Endothelial cell of umbilical vein (primary cell): Measurements from ENCODE around the gene RCOR1. TPM values are rescaled to one million over a fixed set of nuclear protein-coding genes. Genes with fewer than 3 reads are reported as not detected.

Source experiments
- BruUV-seq: library from RNA; stranded (reverse); fragments of 400-500 nt; replicated peaks from 2 replicates; lab custom pipeline; 2021; lab: Mats Ljungman, UMichigan
- CTCF ChIA-PET: fragments of 300-600, 350-600 bp; sonication (Branson Sonifier 250); formaldehyde crosslinking; loops from one replicate; lab custom pipeline; 2021; ENCODE audit warnings: antibody characterized with exemption, inconsistent platforms; lab: Charles Lee
- POLR2A ChIA-PET: fragments of 300-600, 350-600 bp; sonication (Branson Sonifier 250); formaldehyde crosslinking; loops from one replicate; lab custom pipeline; 2021; ENCODE audit warnings: antibody characterized with exemption, inconsistent platforms; lab: Charles Lee
- DNase-seq: peaks from one replicate; pipeline ENCODE4 v3.0.0-alpha.2; 2011; ENCODE audit warnings: low read depth, low spot score
- FAIRE-seq: peaks from 2 replicates; lab custom pipeline; 2011; peaks lifted over from hg19 to GRCh38; lab: Jason Lieb, UNC
- H2AFZ ChIP-seq: 2 replicates; pipeline ENCODE4 v1.6.0; 2012; ENCODE audit warnings: low read depth, low read length, control low read depth, inconsistent platforms
- H3K27ac ChIP-seq: 2 replicates; pipeline ENCODE4 v1.5.1; 2011; ENCODE audit warnings: low read depth, mild to moderate bottlenecking, control low read depth, low read length, moderate library complexity; ENCODE audit not compliant: insufficient read depth
- H3K27me3 ChIP-seq, 2 experiments: 2 replicates each; pipeline versions ENCODE4 v1.6.0 to v1.6.1; 2011; ENCODE audit warnings: low read length in 2 of 2, mixed read lengths in 1 of 2; ENCODE audit not compliant: control insufficient read depth in 2 of 2, insufficient read depth in 2 of 2
- H3K36me3 ChIP-seq, 2 experiments: 2 replicates in 1 of 2; 3 replicates in 1 of 2; pipeline ENCODE4 v1.5.1; 2011; ENCODE audit warnings: low read length in 2 of 2, mild to moderate bottlenecking in 1 of 2, moderate library complexity in 1 of 2; ENCODE audit not compliant: control insufficient read depth in 2 of 2, insufficient read depth in 2 of 2; ENCODE audit errors: extremely low read depth in 1 of 2
- H3K4me1 ChIP-seq: 3 replicates; pipeline ENCODE4 v1.5.1; 2011; ENCODE audit warnings: mild to moderate bottlenecking, low read length; ENCODE audit not compliant: control insufficient read depth, insufficient read depth; ENCODE audit errors: extremely low read depth
- H3K4me2 ChIP-seq: 2 replicates; pipeline ENCODE4 v1.6.1; 2011; ENCODE audit warnings: low read length, control low read depth, mixed read lengths; ENCODE audit not compliant: insufficient read depth
- H3K4me3 ChIP-seq, 3 experiments: fragments of 200-600 bp in 1 of 3; sonication (generic), shearing (Covaris generic) in 1 of 3; replicated peaks in 1 of 3; 2 replicates each; pipeline ENCODE4 v1.5.1; 2011 to 2016; ENCODE audit warnings: control low read depth in 3 of 3, low read length in 3 of 3, mild to moderate bottlenecking in 2 of 3, inconsistent platforms in 1 of 3, low read depth in 1 of 3, moderate library complexity in 1 of 3; ENCODE audit not compliant: insufficient read depth in 1 of 3
- H3K79me2 ChIP-seq: 2 replicates; pipeline ENCODE4 v1.6.0; 2012; ENCODE audit warnings: low read length, inconsistent platforms; ENCODE audit not compliant: control insufficient read depth, insufficient read depth
- H3K9ac ChIP-seq: replicated peaks from 2 replicates; pipeline ENCODE3; 2011; ENCODE audit warnings: low read length, control low read depth; ENCODE audit not compliant: insufficient read depth; ENCODE audit errors: extremely low read depth
- H3K9me1 ChIP-seq: replicated peaks from 3 replicates; pipeline ENCODE4 v1.6.0; 2011; ENCODE audit warnings: mild to moderate bottlenecking, low read length; ENCODE audit not compliant: control insufficient read depth, insufficient read depth; ENCODE audit errors: extremely low read depth
- H3K9me3 ChIP-seq: replicated peaks from 2 replicates; pipeline ENCODE4 v1.5.1; 2012; ENCODE audit warnings: low read length, inconsistent platforms; ENCODE audit not compliant: control insufficient read depth, insufficient read depth
- H4K20me1 ChIP-seq: replicated peaks from 2 replicates; pipeline ENCODE3; 2011; ENCODE audit warnings: mild to moderate bottlenecking, low read length; ENCODE audit not compliant: control insufficient read depth, insufficient read depth; ENCODE audit errors: extremely low read depth
- EZH2 ChIP-seq: IDR thresholded peaks from 2 replicates; pipeline ENCODE4 v1.6.1; 2012; ENCODE audit warnings: borderline replicate concordance, low read depth, mild to moderate bottlenecking, moderate library complexity, low read length, inconsistent platforms; ENCODE audit not compliant: severe bottlenecking
- FOS ChIP-seq: IDR thresholded peaks from 2 replicates; pipeline ENCODE4 v1.6.1; 2011; ENCODE audit warnings: mild to moderate bottlenecking, low read length, moderate library complexity, borderline replicate concordance; ENCODE audit not compliant: insufficient read depth
- GATA2 ChIP-seq: IDR thresholded peaks from 2 replicates; pipeline ENCODE4 v1.7.0; 2011; ENCODE audit warnings: low read depth, mild to moderate bottlenecking, moderate library complexity, mixed read lengths, low read length; ENCODE audit not compliant: insufficient read length, insufficient read depth
- JUN ChIP-seq: IDR thresholded peaks from 2 replicates; pipeline ENCODE4 v1.6.1; 2011; ENCODE audit warnings: borderline replicate concordance, low read depth; ENCODE audit not compliant: insufficient read length, insufficient read depth
- MYC ChIP-seq: IDR thresholded peaks from one replicate; pipeline ENCODE4 v1.6.1; 2011; ENCODE audit warnings: mild to moderate bottlenecking, low read depth, low read length
- POLR2A ChIP-seq: IDR thresholded peaks from 2 replicates; pipeline ENCODE4 v1.6.1; 2012; ENCODE audit warnings: low read depth, mild to moderate bottlenecking, control low read depth, low read length
- POLR2AphosphoS5 ChIP-seq: IDR thresholded peaks from 2 replicates; pipeline ENCODE4 v1.6.1; 2012; ENCODE audit warnings: low read depth, mild to moderate bottlenecking, control low read depth, low read length, moderate library complexity; ENCODE audit not compliant: insufficient read depth
- dilution Hi-C: fragments of 300-500 bp; cut with MboI; formaldehyde crosslinking; loops from one replicate; pipeline ENCODE4 v1.15.0; 2019; ENCODE audit warnings: low sequenced_read_pairs; ENCODE audit not compliant: extremely low pct_ligation_motif_present
- intact Hi-C: fragments of 100-400 bp; cut with micrococcal nuclease; formaldehyde crosslinking; loops from one replicate; pipeline ENCODE4 v1.10.0; 2022
- polyA plus RNA-seq, 4 experiments: library from polyadenylated mRNA; depleted of rRNA in 3 of 4; stranded (reverse) in 3 of 4; unstranded in 1 of 4; fragments of >200 nt; gene quantifications; 2 replicates each; pipeline versions ENCODE4 v1.2.1 to v1.2.3, GENCODE V29; 2011 to 2012; ENCODE audit warnings: missing spikeins in 1 of 4
- total RNA-seq: library from RNA; stranded (reverse); gene quantifications from 2 replicates; pipeline ENCODE4 v1.2.3, GENCODE V29; 2021
- TF ChIP-seq, protein P1 (sequence below), 2 donors: IDR thresholded peaks; 1 replicate in 1 of 2; 2 replicates in 1 of 2; pipeline ENCODE4 v1.5.1; 2011; ENCODE audit warnings: low read length in 2 of 2, mild to moderate bottlenecking in 2 of 2, moderate library complexity in 2 of 2, control low read depth in 1 of 2, inconsistent platforms in 1 of 2, low read depth in 1 of 2; ENCODE audit not compliant: insufficient read depth in 1 of 2; ENCODE audit errors: extremely low read depth in 1 of 2
- TF ChIP-seq, protein P2 (sequence below): IDR thresholded peaks from 2 replicates; pipeline ENCODE4 v1.6.1; 2011; ENCODE audit not compliant: insufficient read depth, insufficient read length

The RCOR1 gene
- total and polyA plus RNA-seq, 2 donors (not counting 3 experiments of a cell fraction or from before 2014, with no cell fraction given): 15.6 to 32.2 TPM

DNA sequence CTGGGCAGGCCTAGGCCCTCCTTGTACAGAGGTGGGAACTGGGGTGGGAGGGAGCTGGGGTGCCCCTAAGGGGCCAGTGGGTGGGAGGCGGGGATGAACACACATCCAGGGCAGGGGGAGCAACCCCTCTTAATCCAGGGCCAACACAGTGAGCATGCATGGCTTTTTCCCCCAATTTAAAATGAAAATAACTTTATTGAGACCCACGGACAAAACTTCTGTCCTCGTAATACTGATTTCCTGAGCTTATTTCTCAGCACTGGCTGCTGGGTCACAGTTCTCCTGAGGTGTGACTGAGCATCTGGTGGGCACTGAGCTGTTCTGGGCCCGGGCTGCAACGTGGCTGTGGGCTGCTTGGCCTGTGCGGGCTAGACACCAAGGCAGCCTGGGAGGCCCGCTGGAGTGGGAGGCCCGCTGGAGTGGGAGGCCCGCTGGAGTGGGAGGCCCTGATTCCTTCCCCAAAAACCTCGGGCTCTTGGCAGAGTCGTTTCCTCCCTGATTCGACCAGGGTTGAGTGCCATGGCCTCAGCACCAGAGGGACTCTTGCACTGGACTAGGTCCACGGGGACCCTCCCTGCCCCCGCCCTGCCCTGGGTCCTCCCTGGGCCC lies 159.9 kb downstream of the RCOR1 start:
- no peaks in the 10 kb centered on the region for H3K79me2 ChIP-seq
- no peaks in the 10 kb centered on the region for H4K20me1 ChIP-seq
- no peak overlapping the region for H3K9ac ChIP-seq
- no peaks in the 10 kb centered on the region for H3K27me3 ChIP-seq
- no peak for TF ChIP-seq JUN
- TF ChIP-seq EZH2: no peak
- no peak for TF ChIP-seq FOS
- TF ChIP-seq POLR2AphosphoS5: no peak
- no peak for TF ChIP-seq MYC
- TF ChIP-seq, protein P1, sequence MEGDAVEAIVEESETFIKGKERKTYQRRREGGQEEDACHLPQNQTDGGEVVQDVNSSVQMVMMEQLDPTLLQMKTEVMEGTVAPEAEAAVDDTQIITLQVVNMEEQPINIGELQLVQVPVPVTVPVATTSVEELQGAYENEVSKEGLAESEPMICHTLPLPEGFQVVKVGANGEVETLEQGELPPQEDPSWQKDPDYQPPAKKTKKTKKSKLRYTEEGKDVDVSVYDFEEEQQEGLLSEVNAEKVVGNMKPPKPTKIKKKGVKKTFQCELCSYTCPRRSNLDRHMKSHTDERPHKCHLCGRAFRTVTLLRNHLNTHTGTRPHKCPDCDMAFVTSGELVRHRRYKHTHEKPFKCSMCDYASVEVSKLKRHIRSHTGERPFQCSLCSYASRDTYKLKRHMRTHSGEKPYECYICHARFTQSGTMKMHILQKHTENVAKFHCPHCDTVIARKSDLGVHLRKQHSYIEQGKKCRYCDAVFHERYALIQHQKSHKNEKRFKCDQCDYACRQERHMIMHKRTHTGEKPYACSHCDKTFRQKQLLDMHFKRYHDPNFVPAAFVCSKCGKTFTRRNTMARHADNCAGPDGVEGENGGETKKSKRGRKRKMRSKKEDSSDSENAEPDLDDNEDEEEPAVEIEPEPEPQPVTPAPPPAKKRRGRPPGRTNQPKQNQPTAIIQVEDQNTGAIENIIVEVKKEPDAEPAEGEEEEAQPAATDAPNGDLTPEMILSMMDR (IDR thresholded peaks at IDR 0.05; ENCODE audit: extremely low read depth in 1 of 2, insufficient read depth in 1 of 2, low read depth in 1 of 2, low read length in 2 of 2): no peak
- TF ChIP-seq GATA2: no peak
- TF ChIP-seq POLR2A: no peak
- TF ChIP-seq, protein P2, sequence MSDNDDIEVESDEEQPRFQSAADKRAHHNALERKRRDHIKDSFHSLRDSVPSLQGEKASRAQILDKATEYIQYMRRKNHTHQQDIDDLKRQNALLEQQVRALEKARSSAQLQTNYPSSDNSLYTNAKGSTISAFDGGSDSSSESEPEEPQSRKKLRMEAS: no peak
- H3K9me1 ChIP-seq: no peaks in the 10 kb centered on the region
- H3K4me1 ChIP-seq: no peaks in the 10 kb centered on the region
- POLR2A ChIA-PET: no interaction called here
- FAIRE-seq: no peak
- H3K27ac ChIP-seq: no peak overlapping the region
- CTCF ChIA-PET: interaction anchor here (1.0 to 1.1 kb wide), 3 partner anchors 20 to 58 kb away, joined by 3 read pairs; no protein-coding TSS in a partner anchor
- no peak for DNase-seq
- BruUV-seq: no TSS peak
- no peak overlapping the region for H3K4me3 ChIP-seq
- H3K4me2 ChIP-seq: no peak overlapping the region
- H3K9me3 ChIP-seq: no peaks in the 10 kb centered on the region
- dilution Hi-C loops: no loop called here
- intact Hi-C loops: no loop called here
- no peak overlapping the region for H2AFZ ChIP-seq
- peaks cover 0 to 2% of the 10 kb centered on the region in 2 experiments for H3K36me3 ChIP-seq
